Ramos (cell line): ENCODE results near the gene OR6N1.

Experiments
- in situ Hi-C: fragments of 300-500 bp; cut with MboI; formaldehyde crosslinking; loops from one replicate; pipeline ENCODE4 v1.14.3; 2022; ENCODE audit warnings: low sequenced_read_pairs; ENCODE audit not compliant: unreplicated experiment

The OR6N1 gene

GRCh38 chr1:158754420-158754819 is 17.6 kb downstream of the OR6N1 start, which contains the start of gene OR6K6:
OR6K6 (plus strand) TSS chr1:158754720; CDS start chr1:158754888, 168 bp downstream.
- in situ Hi-C loops, result no loop called here

GRCh38 chr1:158752155-158752712 is 19.8 kb downstream of the OR6N1 start:
- in situ Hi-C loops, result no loop called here

- in situ Hi-C loops, result no loop called here
These were observed 36.1 kb downstream of the OR6N1 start for GRCh38 chr1:158735848-158736247.

- in situ Hi-C loops, result no loop called here
These were observed 39.5 kb downstream of the OR6N1 start for GRCh38 chr1:158732524-158732923.

- in situ Hi-C loops, result no loop called here
These were observed 40.3 kb downstream of the OR6N1 start for GRCh38 chr1:158731707-158732106.

- in situ Hi-C loops, result no loop called here
These were observed 41.5 kb downstream of the OR6N1 start for GRCh38 chr1:158730453-158730852.

- in situ Hi-C loops, result no loop called here
These were observed 43.3 kb downstream of the OR6N1 start for GRCh38 chr1:158728510-158729225.

- in situ Hi-C loops, result no loop called here
These were observed 47.6 kb downstream of the OR6N1 start for GRCh38 chr1:158724442-158724841.

- in situ Hi-C loops, result no loop called here
These were observed 51.4 kb downstream of the OR6N1 start, which contains the start of gene OR6K3 for GRCh38 chr1:158720620-158721019. OR6K3 (minus strand) TSS chr1:158720720; CDS start chr1:158718115, 2,605 bp downstream.

GRCh38 chr1:158719664-158720063 is 52.3 kb downstream of the OR6N1 start:
- in situ Hi-C loops, result no loop called here

- in situ Hi-C loops, result no loop called here
These were observed 54.7 kb downstream of the OR6N1 start for GRCh38 chr1:158717344-158717743.

- in situ Hi-C loops, result no loop called here
These were observed 55.7 kb downstream of the OR6N1 start for GRCh38 chr1:158716335-158716734.

- in situ Hi-C loops, result no loop called here
These were observed 57.2 kb downstream of the OR6N1 start for GRCh38 chr1:158714754-158715153.
